ENCODE measurements around the gene GGCX. TPM values are rescaled to one million over a fixed set of nuclear protein-coding genes. Genes with fewer than 3 reads are reported as not detected.

GGCX gene
- total and polyA plus RNA-seq, 2 of the 13 experiments (the other 11 are each of a cell fraction or from before 2014, with no cell fraction given), result 72.5 to 103 TPM

- TF ChIP-seq, protein P1, sequence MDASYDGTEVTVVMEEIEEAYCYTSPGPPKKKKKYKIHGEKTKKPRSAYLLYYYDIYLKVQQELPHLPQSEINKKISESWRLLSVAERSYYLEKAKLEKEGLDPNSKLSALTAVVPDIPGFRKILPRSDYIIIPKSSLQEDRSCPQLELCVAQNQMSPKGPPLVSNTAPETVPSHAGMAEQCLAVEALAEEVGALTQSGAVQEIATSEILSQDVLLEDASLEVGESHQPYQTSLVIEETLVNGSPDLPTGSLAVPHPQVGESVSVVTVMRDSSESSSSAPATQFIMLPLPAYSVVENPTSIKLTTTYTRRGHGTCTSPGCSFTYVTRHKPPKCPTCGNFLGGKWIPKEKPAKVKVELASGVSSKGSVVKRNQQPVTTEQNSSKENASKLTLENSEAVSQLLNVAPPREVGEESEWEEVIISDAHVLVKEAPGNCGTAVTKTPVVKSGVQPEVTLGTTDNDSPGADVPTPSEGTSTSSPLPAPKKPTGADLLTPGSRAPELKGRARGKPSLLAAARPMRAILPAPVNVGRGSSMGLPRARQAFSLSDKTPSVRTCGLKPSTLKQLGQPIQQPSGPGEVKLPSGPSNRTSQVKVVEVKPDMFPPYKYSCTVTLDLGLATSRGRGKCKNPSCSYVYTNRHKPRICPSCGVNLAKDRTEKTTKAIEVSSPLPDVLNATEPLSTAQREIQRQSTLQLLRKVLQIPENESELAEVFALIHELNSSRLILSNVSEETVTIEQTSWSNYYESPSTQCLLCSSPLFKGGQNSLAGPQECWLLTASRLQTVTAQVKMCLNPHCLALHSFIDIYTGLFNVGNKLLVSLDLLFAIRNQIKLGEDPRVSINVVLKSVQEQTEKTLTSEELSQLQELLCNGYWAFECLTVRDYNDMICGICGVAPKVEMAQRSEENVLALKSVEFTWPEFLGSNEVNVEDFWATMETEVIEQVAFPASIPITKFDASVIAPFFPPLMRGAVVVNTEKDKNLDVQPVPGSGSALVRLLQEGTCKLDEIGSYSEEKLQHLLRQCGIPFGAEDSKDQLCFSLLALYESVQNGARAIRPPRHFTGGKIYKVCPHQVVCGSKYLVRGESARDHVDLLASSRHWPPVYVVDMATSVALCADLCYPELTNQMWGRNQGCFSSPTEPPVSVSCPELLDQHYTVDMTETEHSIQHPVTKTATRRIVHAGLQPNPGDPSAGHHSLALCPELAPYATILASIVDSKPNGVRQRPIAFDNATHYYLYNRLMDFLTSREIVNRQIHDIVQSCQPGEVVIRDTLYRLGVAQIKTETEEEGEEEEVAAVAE (CRISPR knock-in tag; IDR thresholded peaks at IDR 0.05; ENCODE audit: borderline replicate concordance), result peak; percentile 82; the same call in 1 of the 2 replicates
- TF ChIP-seq ETS1 (CRISPR knock-in tag; IDR thresholded peaks at IDR 0.05) (no peak), ZNF776 (CRISPR knock-in tag; IDR thresholded peaks at IDR 0.05) (no peak), ZNF75D (CRISPR knock-in tag; IDR thresholded peaks at IDR 0.05; ENCODE audit: borderline replicate concordance) (no peak), TAF1 (CRISPR knock-in tag; IDR thresholded peaks at IDR 0.05) (0 out of 2 replicates have a peak, but pooled peaks have one; percentile 19), HNF4A (CRISPR knock-in tag; IDR thresholded peaks at IDR 0.05) (no peak), GABPB1 (CRISPR knock-in tag; IDR thresholded peaks at IDR 0.05) (peak; percentile 53; the same call in 1 of the 2 replicates), ZNF766 (CRISPR knock-in tag; IDR thresholded peaks at IDR 0.05; ENCODE audit: borderline replicate concordance) (no peak), ZNF777 (CRISPR knock-in tag; IDR thresholded peaks at IDR 0.05) (no peak), ZFP36 (IDR thresholded peaks at IDR 0.05; ENCODE audit: borderline replicate concordance, low read depth, low read length, partially characterized antibody) (no peak), ZFP36L2 (CRISPR knock-in tag; IDR thresholded peaks at IDR 0.05) (no peak), HCFC1 (IDR thresholded peaks at IDR 0.05; ENCODE audit: low read depth, low read length) (peak; percentile 49; the same call in 1 of the 2 replicates), NFYC (CRISPR knock-in tag; IDR thresholded peaks at IDR 0.05) (peak; percentile 72), ELF1 (CRISPR knock-in tag; IDR thresholded peaks at IDR 0.05) (0 out of 2 replicates have a peak, but pooled peaks have one; percentile 17), ZNF143 (CRISPR knock-in tag; IDR thresholded peaks at IDR 0.05) (peak; percentile 83), ZBTB10 (CRISPR knock-in tag; IDR thresholded peaks at IDR 0.05; ENCODE audit: borderline replicate concordance) (no peak), GABPA (IDR thresholded peaks at IDR 0.05; ENCODE audit: low read depth, low read length) (no peak), GABPA (CRISPR knock-in tag; IDR thresholded peaks at IDR 0.05; ENCODE audit: low read depth) (peak; percentile 64), CAMTA2 (CRISPR knock-in tag; IDR thresholded peaks at IDR 0.05; ENCODE audit: borderline replicate concordance) (no peak), ZBTB42 (CRISPR knock-in tag; IDR thresholded peaks at IDR 0.05) (no peak)
- TF ChIP-seq, protein P2, sequence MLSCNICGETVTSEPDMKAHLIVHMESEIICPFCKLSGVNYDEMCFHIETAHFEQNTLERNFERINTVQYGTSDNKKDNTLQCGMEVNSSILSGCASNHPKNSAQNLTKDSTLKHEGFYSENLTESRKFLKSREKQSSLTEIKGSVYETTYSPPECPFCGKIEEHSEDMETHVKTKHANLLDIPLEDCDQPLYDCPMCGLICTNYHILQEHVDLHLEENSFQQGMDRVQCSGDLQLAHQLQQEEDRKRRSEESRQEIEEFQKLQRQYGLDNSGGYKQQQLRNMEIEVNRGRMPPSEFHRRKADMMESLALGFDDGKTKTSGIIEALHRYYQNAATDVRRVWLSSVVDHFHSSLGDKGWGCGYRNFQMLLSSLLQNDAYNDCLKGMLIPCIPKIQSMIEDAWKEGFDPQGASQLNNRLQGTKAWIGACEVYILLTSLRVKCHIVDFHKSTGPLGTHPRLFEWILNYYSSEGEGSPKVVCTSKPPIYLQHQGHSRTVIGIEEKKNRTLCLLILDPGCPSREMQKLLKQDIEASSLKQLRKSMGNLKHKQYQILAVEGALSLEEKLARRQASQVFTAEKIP (CRISPR knock-in tag; IDR thresholded peaks at IDR 0.05; ENCODE audit: borderline replicate concordance), result no peak
Observed at GRCh38 chr2:85501248-85501647, 60.0 kb downstream of the GGCX start (continued).

All from HepG2 (cell line).